AG09319 (cell line): ENCODE data around the gene ANXA3.
"Not testable (repeated sequence)": the region's sequence is repeated elsewhere in the genome, so short reads cannot be mapped to it uniquely, and the experiment has no call there.

Experiments
- DNase-seq: peaks from one replicate; pipeline ENCODE4 v3.0.0-alpha.2; 2010; ENCODE audit warnings: low read depth; ENCODE audit errors: extremely low read depth
- TF ChIP-seq, protein P1 (sequence below): IDR thresholded peaks from 2 replicates; pipeline ENCODE4 v1.5.1; 2011; ENCODE audit warnings: low read depth, mild to moderate bottlenecking, inconsistent platforms, low read length, moderate library complexity

The ANXA3 gene, protein sequence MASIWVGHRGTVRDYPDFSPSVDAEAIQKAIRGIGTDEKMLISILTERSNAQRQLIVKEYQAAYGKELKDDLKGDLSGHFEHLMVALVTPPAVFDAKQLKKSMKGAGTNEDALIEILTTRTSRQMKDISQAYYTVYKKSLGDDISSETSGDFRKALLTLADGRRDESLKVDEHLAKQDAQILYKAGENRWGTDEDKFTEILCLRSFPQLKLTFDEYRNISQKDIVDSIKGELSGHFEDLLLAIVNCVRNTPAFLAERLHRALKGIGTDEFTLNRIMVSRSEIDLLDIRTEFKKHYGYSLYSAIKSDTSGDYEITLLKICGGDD

DNA sequence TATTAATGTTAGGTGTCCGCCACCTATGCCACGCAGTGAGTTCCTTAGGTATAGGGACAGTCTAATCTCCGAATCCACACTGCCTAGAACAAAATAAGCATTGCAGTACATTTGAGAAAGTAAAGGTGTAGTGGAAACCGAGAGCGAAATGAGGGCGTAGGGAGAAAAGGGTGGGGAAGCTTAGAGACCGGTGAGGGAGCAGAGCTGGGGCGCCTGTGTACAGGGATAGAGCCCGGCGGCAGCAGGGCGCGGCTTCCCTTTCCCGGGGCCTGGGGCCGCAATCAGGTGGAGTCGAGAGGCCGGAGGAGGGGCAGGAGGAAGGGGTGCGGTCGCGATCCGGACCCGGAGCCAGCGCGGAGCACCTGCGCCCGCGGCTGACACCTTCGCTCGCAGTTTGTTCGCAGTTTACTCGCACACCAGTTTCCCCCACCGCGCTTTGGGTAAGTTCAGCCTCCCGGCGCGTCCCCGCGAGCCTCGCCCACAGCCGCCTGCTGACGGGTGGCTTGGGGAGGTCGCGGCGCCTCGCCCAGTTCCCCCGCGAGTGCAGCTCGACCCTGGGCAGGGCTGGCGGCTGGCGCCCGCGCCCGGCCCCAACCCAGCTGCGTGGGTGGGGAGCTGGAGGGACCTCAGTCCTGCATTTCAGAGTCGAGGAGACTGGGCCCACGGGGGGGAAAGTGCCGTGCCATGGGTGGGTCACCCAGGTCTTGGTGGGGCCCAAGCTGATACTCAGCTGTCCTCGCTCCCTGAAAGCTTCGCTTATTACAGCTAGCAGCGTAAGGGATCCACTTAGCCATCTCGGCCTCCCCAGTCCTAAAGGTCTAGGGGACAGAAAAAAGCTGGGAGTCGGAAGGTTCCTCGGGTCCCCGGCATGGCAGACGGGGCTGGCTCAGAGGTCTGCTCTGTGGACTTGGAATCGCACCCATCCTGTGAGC is at the start of gene ANXA3:
Gene ANXA3, plus strand, starts transcription at position 351 of the 932 bp plus-strand sequence. CDS start 2,704 bp downstream, outside the sequence.
- TF ChIP-seq, protein P1, sequence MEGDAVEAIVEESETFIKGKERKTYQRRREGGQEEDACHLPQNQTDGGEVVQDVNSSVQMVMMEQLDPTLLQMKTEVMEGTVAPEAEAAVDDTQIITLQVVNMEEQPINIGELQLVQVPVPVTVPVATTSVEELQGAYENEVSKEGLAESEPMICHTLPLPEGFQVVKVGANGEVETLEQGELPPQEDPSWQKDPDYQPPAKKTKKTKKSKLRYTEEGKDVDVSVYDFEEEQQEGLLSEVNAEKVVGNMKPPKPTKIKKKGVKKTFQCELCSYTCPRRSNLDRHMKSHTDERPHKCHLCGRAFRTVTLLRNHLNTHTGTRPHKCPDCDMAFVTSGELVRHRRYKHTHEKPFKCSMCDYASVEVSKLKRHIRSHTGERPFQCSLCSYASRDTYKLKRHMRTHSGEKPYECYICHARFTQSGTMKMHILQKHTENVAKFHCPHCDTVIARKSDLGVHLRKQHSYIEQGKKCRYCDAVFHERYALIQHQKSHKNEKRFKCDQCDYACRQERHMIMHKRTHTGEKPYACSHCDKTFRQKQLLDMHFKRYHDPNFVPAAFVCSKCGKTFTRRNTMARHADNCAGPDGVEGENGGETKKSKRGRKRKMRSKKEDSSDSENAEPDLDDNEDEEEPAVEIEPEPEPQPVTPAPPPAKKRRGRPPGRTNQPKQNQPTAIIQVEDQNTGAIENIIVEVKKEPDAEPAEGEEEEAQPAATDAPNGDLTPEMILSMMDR = no peak
- DNase-seq = no peak

DNA sequence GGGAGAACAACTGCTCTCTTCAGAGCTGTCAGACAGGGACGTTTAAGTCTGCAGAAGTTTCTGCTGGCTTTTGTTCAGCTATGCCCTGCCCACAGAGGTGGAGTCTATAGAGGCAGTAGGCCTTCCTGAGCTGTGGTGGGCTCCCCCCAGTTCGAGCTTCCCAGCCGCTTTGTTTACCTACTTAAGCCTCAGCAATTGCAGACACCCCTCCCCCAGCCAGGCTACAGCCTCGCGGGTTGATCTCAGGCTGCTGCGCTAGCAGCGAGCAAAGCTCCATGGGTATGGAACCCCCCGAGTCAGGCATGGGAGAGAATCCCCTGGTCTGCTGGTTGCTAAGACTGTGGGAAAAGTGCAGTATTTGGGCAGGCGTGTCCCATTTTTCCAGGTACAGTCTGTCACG is 45.3 kb upstream of the ANXA3 start:
- not testable (repeated sequence) for DNase-seq

DNA sequence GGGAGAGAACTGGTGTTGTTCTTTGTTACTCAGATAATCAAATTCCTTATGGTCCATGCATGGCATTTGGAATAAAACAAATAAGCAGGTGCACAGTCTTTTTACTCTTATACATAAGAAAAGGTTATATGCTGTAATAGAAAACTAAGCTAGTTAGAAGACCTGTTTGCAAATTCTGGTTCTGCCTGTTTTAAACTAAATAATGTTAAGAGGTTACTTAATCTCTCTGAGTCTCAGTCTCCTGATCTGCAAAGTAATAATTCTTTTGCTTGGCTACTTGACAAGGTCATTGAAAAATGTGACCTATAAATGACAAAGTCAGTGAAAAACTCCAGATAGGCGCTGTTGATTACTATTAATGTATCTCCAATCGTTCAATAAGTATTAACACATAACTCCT is 42.5 kb upstream of the ANXA3 start:
- TF ChIP-seq, protein P1 = no peak
- DNase-seq = no peak

DNA sequence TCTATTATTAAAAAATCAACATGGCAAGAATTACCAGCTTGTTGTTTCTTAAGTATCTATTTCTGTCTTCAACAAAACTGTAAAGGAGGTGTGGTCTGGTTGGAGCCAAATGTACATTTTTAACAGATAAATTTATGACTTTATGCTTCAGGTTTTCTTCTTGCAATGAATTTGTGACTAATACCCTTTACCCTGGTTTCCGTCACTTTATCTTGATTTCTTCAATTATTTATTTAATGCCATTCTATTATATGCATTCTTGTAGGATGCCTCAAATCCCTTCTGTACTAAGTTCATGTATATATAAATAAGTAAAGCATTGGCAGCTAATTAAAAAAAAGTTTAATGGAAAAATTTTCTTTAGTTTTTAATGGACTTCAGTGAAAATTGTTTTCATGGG is 41.5 kb upstream of the ANXA3 start:
- no peak for DNase-seq
- TF ChIP-seq, protein P1 = no peak

DNA sequence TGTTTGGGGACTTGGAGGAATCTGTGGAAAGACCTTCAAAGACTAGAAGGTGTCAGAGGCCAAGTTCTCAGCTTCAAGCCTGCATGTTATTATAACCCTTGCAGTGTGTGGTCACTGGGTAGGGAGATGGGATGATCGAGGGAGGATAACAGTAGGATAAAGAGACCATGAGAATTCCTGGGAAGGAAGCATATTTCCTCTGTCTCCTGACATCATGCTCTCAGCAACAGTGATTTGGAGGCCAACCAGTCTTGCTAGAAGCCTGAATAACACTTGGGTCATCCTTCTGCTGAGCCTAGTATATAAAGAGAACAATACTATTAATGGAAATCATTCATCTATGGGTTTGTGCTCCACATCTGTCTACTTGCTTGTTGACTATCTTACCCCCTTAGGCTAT is 40.9 kb upstream of the ANXA3 start:
- TF ChIP-seq, protein P1 = no peak
- DNase-seq = no peak

DNA sequence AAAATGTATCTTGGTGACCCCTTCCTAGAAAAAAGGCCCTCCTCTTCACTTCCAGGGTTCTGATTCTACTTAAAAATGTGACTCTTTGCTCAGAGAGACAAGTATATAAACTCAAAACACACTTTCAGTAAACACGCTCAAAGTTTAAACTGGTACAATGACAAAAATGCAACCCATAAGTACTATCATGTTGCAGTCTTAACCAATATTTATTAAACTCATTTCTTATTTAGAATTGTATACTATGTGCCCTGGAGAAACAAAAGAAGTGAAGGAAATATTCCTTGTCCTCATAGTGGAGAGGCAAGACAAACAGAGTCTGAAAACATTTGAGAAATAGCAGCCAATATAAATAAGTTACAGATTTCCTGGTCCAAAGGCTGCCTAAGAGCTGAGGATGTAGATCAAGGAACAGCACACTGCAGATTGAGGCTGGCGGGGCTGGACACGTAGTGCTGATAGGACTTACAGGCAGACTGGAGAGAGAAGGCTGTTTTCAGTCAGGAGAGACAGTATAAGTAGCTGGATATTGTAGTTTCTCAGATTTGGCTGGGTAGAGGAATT is 39.1 kb upstream of the ANXA3 start:
- peak; percentile 16 for DNase-seq
- TF ChIP-seq, protein P1 = no peak

DNA sequence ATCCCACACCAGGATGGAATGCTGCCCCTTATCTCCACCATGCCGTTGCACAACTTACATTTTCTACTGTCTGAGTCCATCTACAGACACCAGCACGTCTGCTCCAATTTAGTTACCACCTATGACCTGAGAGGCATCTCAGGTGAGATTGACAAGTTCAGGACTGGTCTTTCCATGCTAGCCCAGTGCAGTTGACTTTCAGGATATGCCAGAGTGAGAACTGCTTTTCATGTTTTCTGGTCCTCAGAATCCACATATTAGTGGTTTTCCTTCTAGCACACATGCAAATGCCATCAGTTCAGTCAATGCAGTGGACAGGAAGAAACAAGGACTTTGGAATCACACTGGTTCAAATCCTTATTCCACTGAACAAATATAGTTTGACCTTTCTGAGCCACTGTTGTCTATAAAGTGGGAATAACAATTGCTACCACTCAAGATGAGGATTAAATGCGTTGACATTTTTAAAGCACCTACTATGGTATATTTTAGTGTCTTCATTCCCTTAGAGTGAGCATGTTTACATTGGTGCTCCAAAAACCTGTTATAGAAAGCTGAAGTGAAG is 38.1 kb upstream of the ANXA3 start:
- no peak for DNase-seq
- TF ChIP-seq, protein P1 = no peak
